Activated naive CD4-positive, alpha-beta T cell treated with anti-CD3 and anti-CD28 coated beads, Interleukin-2, amount 50 U/mL, for 72 hours (primary cell): Measurements from ENCODE around the gene DDX39B. TPM values are rescaled to one million over a fixed set of nuclear protein-coding genes. Genes with fewer than 3 reads are reported as not detected.
"Not testable (repeated sequence)": the region's sequence is repeated elsewhere in the genome, so short reads cannot be mapped to it uniquely, and the experiment has no call there.

Experiments used
- ATAC-seq, 2 donors: fragments of 150-1000 bp; cut with Tn5 transposase; 2 replicates each; pipeline ENCODE4 v1.10.0; 2021; ENCODE audit warnings: mild to moderate bottlenecking in 2 of 2, moderate library complexity in 2 of 2
- DNase-seq, 2 donors: peaks; one replicate each; pipeline ENCODE4 v3.0.0; 2021 to 2022; ENCODE audit warnings: low spot score in 2 of 2
- H3K27ac Mint-ChIP-seq, 2 donors: one replicate each; pipeline ENCODE4 v1.8.0; 2022; ENCODE audit warnings: mild to moderate bottlenecking in 2 of 2, mixed read lengths in 2 of 2
- H3K36me3 Mint-ChIP-seq, 2 donors: one replicate each; pipeline ENCODE4 v1.8.0; 2022; ENCODE audit warnings: mixed read lengths in 2 of 2
- H3K9me3 Mint-ChIP-seq, 2 donors: one replicate each; pipeline ENCODE4 v1.8.0; 2022; ENCODE audit warnings: mixed read lengths in 2 of 2
- total RNA-seq, 2 donors: library from RNA; stranded (reverse); gene quantifications; one replicate each; pipeline ENCODE4 v1.2.3, GENCODE V29; 2022

The DDX39B gene
- total RNA-seq, 2 donors from 2014 or later = 569 to 658 TPM

- H3K27ac Mint-ChIP-seq = peak overlapping the region in 1 of 2 donors; percentile 10
- DNase-seq = peak in 1 of 2 donors; percentile 47
- H3K9me3 Mint-ChIP-seq = no peaks in the 10 kb centered on the region
- H3K36me3 Mint-ChIP-seq = peaks cover 9 to 15% of the 10 kb centered on the region in 2 donors
- ATAC-seq = peak in 1 of 2 donors; percentile 14
Observed at GRCh38 chr6:31525932-31526591, 15.7 kb downstream of the DDX39B start.

GRCh38 chr6:31525553-31525931 lies 16.3 kb downstream of the DDX39B start:
- no peak for ATAC-seq
- peaks cover 5 to 10% of the 10 kb centered on the region in 2 donors for H3K36me3 Mint-ChIP-seq
- DNase-seq = no peak
- no peaks in the 10 kb centered on the region for H3K9me3 Mint-ChIP-seq
- no peak overlapping the region for H3K27ac Mint-ChIP-seq

- Mint-ChIP-seq H3K9me3 (no peaks in the 10 kb centered on the region), H3K36me3 (no peaks in the 10 kb centered on the region), H3K27ac (no peak overlapping the region)
- no peak for ATAC-seq
- no peak for DNase-seq
Observed at GRCh38 chr6:31521835-31522234, 20.0 kb downstream of the DDX39B start.

GRCh38 chr6:31513456-31514165 lies 28.2 kb downstream of the DDX39B start:
- DNase-seq (no peak), ATAC-seq (no peak)
- Mint-ChIP-seq H3K36me3 (peaks cover 7 to 12% of the 10 kb centered on the region in 2 donors), H3K27ac (no peak overlapping the region), H3K9me3 (no peaks in the 10 kb centered on the region)

- H3K36me3 Mint-ChIP-seq = peaks cover 8 to 19% of the 10 kb centered on the region in 2 donors
- no peaks in the 10 kb centered on the region for H3K9me3 Mint-ChIP-seq
- ATAC-seq = no peak
- DNase-seq = no peak
- no peak overlapping the region for H3K27ac Mint-ChIP-seq
Observed at GRCh38 chr6:31510007-31510406, 31.8 kb downstream of the DDX39B start.

- not testable (repeated sequence) for H3K27ac Mint-ChIP-seq, DNase-seq, ATAC-seq, H3K9me3 Mint-ChIP-seq
- H3K36me3 Mint-ChIP-seq = peaks cover 8 to 19% of the 10 kb centered on the region in 2 donors
Observed at GRCh38 chr6:31509036-31509435, 32.8 kb downstream of the DDX39B start.

- H3K36me3 Mint-ChIP-seq = peaks cover 5 to 9% of the 10 kb centered on the region in 2 donors
- ATAC-seq = no peak
- DNase-seq = no peak
- H3K9me3 Mint-ChIP-seq = no peaks in the 10 kb centered on the region
- no peak overlapping the region for H3K27ac Mint-ChIP-seq
Observed at GRCh38 chr6:31502586-31502985, 39.2 kb downstream of the DDX39B start.

- not testable (repeated sequence) for DNase-seq, ATAC-seq, H3K9me3 Mint-ChIP-seq
- peaks cover 12 to 14% of the 10 kb centered on the region in 2 donors for H3K36me3 Mint-ChIP-seq
- peak overlapping the region in 1 of 2 donors; percentile 78 for H3K27ac Mint-ChIP-seq
Observed at GRCh38 chr6:31499648-31500047, 42.2 kb downstream of the DDX39B start.

- H3K36me3 Mint-ChIP-seq = peaks cover 19 to 20% of the 10 kb centered on the region in 2 donors
- H3K9me3 Mint-ChIP-seq = no peaks in the 10 kb centered on the region
- DNase-seq (no peak), ATAC-seq (no peak)
- peak overlapping the region; percentile 78 to 85 for H3K27ac Mint-ChIP-seq
Observed at GRCh38 chr6:31498748-31499147, 43.1 kb downstream of the DDX39B start.

- H3K9me3 Mint-ChIP-seq = no peaks in the 10 kb centered on the region
- peaks cover 19 to 20% of the 10 kb centered on the region in 2 donors for H3K36me3 Mint-ChIP-seq
- ATAC-seq = peak; percentile 77 to 78
Observed at GRCh38 chr6:31497531-31498476, 44.0 kb downstream of the DDX39B start, which contains the start of gene MICB. MICB (plus strand) TSS chr6:31498145; CDS start chr6:31498194, 49 bp downstream.

GRCh38 chr6:31496826-31497225 lies 45.0 kb downstream of the DDX39B start:
- DNase-seq, H3K9me3 Mint-ChIP-seq, ATAC-seq: not testable (repeated sequence)
- H3K36me3 Mint-ChIP-seq = peaks cover 19 to 20% of the 10 kb centered on the region in 2 donors
- H3K27ac Mint-ChIP-seq = peak overlapping the region; percentile 55 to 78

More at GRCh38 chr6:31497531-31498476, 44.0 kb downstream of the DDX39B start, which contains the start of gene MICB:
- peak within 1 kb of the TSS; percentile 78 to 85 for H3K27ac Mint-ChIP-seq
- DNase-seq = peak; percentile 82 to 86

GRCh38 chr6:31495580-31495979 lies 46.2 kb downstream of the DDX39B start:
- Mint-ChIP-seq H3K27ac (peak overlapping the region; percentile 86 to 94), H3K36me3 (peaks cover 19 to 20% of the 10 kb centered on the region in 2 donors), H3K9me3 (no peaks in the 10 kb centered on the region)
- DNase-seq = no peak
- no peak for ATAC-seq

GRCh38 chr6:31493875-31494694 lies 47.7 kb downstream of the DDX39B start:
- peak; percentile 76 to 82 for DNase-seq
- peaks cover 19 to 20% of the 10 kb centered on the region in 2 donors for H3K36me3 Mint-ChIP-seq
- no peaks in the 10 kb centered on the region for H3K9me3 Mint-ChIP-seq
- ATAC-seq = peak; percentile 47 to 63
- H3K27ac Mint-ChIP-seq = peak overlapping the region; percentile 86 to 94

GRCh38 chr6:31493550-31493874 lies 48.3 kb downstream of the DDX39B start:
- DNase-seq, H3K9me3 Mint-ChIP-seq, ATAC-seq: not testable (repeated sequence)
- Mint-ChIP-seq H3K36me3 (peaks cover 14 to 16% of the 10 kb centered on the region in 2 donors), H3K27ac (peak overlapping the region in 1 of 2 donors; percentile 86)

GRCh38 chr6:31490115-31490873 lies 51.5 kb downstream of the DDX39B start:
- ATAC-seq (no peak), DNase-seq (no peak)
- H3K27ac Mint-ChIP-seq = peak overlapping the region in 1 of 2 donors; percentile 56
- peaks cover 10 to 12% of the 10 kb centered on the region in 2 donors for H3K36me3 Mint-ChIP-seq
- H3K9me3 Mint-ChIP-seq = no peaks in the 10 kb centered on the region
